Stimulated activated CD4-positive, alpha-beta T cell treated with anti-CD3 and anti-CD28 coated beads, Interleukin-12 subunit alpha, Interleukin-12 subunit beta, amount 100 ng/mL, for 4 hours (primary cell): ENCODE data around the gene IL36A.

Experiments used
- DNase-seq: peaks from one replicate; pipeline ENCODE4 v3.0.0-alpha.2; 2020

Gene IL36A

GRCh38 chr2:113009622-113010021, 4.4 kb downstream of the IL36A start:
- no peak for DNase-seq

- no peak for DNase-seq
Observed at GRCh38 chr2:113010088-113010487, 4.8 kb downstream of the IL36A start.

GRCh38 chr2:113011108-113011507, 5.8 kb downstream of the IL36A start:
- DNase-seq: no peak

GRCh38 chr2:113012436-113013335, 7.4 kb downstream of the IL36A start:
- no peak for DNase-seq

GRCh38 chr2:113013336-113013661, 8.0 kb downstream of the IL36A start:
- no peak for DNase-seq

- no peak for DNase-seq
Observed at GRCh38 chr2:113014067-113014466, 8.8 kb downstream of the IL36A start.

GRCh38 chr2:113015042-113015441, 9.8 kb downstream of the IL36A start:
- DNase-seq: no peak

GRCh38 chr2:113015655-113016054, 10.4 kb downstream of the IL36A start:
- DNase-seq: no peak

- no peak for DNase-seq
Observed at GRCh38 chr2:113018509-113018908, 13.2 kb downstream of the IL36A start.

- DNase-seq: no peak
Observed at GRCh38 chr2:113021312-113021711, 16.1 kb downstream of the IL36A start.

- DNase-seq: no peak
Observed at GRCh38 chr2:113024764-113025163, 19.5 kb downstream of the IL36A start.

GRCh38 chr2:113025737-113026136, 20.5 kb downstream of the IL36A start:
- no peak for DNase-seq

GRCh38 chr2:113027691-113028090, 22.4 kb downstream of the IL36A start:
- no peak for DNase-seq

GRCh38 chr2:113028112-113028511, 22.9 kb downstream of the IL36A start:
- no peak for DNase-seq

- DNase-seq: no peak
Observed at GRCh38 chr2:113032737-113033136, 27.5 kb downstream of the IL36A start.

GRCh38 chr2:113034016-113034415, 28.8 kb downstream of the IL36A start:
- no peak for DNase-seq

GRCh38 chr2:113036763-113037162, 31.5 kb downstream of the IL36A start:
- no peak for DNase-seq

- DNase-seq: no peak
Observed at GRCh38 chr2:113038291-113038690, 33.0 kb downstream of the IL36A start.

- no peak for DNase-seq
Observed at GRCh38 chr2:113039158-113039557, 33.9 kb downstream of the IL36A start.

GRCh38 chr2:113039719-113040118, 34.5 kb downstream of the IL36A start:
- no peak for DNase-seq

GRCh38 chr2:113041871-113042270, 36.6 kb downstream of the IL36A start:
- DNase-seq: no peak

GRCh38 chr2:113046465-113046864, 41.2 kb downstream of the IL36A start:
- no peak for DNase-seq

- DNase-seq: no peak
Observed at GRCh38 chr2:113050921-113051895, 45.9 kb downstream of the IL36A start.

GRCh38 chr2:113052396-113052917, 47.2 kb downstream of the IL36A start, which contains the start of gene IL36B:
Gene IL36B (minus strand): TSS chr2:113052867.
- DNase-seq: no peak
